ENCODE data around the gene SF3B3. TPM values are rescaled to one million over a fixed set of nuclear protein-coding genes. Genes with fewer than 3 reads are reported as not detected.

The SF3B3 gene
- total and polyA plus RNA-seq, 5 experiments from 2014 or later = 85.9 to 277 (median 120) TPM

DNA sequence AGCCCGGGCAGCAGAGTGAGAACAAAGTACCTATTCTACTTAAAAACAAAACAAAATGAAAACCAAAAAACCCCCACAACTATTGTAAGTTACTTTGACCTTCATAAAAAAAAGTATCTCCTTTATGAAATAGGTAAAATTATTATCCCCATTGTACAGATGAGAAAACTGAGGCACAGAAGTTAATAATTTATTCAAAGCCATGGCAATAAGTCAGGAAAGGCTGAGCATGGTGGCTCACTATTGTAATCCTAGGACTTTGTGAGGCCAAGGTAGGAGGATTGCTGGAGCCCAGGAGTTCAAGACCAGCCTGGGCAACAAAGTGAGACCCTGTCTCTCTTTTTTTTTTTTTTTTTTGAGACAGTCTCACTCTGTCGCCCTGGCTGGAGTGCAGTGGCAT is 38.7 kb upstream of the SF3B3 start:
- Mint-ChIP-seq H3K27ac (peak overlapping the region in 1 of 10 donors; percentile 86), H3K36me3 (peaks cover 0 to 53% (median 0%) of the 10 kb centered on the region in 3 donors), H3K27me3 (no peaks in the 10 kb centered on the region), H3K9me3 (no peaks in the 10 kb centered on the region), H3K4me1 (no peaks in the 10 kb centered on the region), H3K4me3 (no peak overlapping the region)
- no peak for DNase-seq
- no peak for ATAC-seq
- POLR2A ChIA-PET = interaction anchor here (0.6 to 0.7 kb wide), 2 partner anchors 31 to 43 kb away, joined by 3 read pairs; no protein-coding TSS in a partner anchor

DNA sequence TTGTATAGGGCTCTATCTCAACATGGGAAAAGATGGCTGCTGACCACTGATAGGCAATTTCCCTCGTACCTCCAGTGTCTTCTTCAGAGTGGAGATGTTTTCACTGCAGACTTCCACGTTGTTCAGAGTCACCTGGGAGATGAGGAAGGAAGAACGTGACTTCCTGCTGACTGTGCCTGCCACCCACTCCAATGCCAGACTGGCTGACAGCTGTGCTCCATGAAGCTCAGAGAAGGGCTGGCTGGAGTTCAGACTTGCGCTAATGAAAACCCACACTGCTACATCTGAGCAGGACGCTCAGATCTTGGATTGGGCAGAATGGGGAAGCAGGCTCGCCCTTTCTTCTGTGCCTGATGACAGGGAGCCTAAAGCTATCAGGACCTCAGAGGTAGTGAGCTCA is 33.4 kb upstream of the SF3B3 start:
- Mint-ChIP-seq H3K4me3 (no peak overlapping the region), H3K36me3 (peaks cover 11 to 69% (median 14%) of the 10 kb centered on the region in 3 donors), H3K9me3 (no peaks in the 10 kb centered on the region), H3K27me3 (no peaks in the 10 kb centered on the region), H3K4me1 (peaks cover 0 to 4% (median 0%) of the 10 kb centered on the region in 4 donors), H3K27ac (peak overlapping the region in 1 of 10 donors; percentile 21)
- POLR2A ChIA-PET = no interaction called here
- ATAC-seq (no peak), DNase-seq (no peak)

DNA sequence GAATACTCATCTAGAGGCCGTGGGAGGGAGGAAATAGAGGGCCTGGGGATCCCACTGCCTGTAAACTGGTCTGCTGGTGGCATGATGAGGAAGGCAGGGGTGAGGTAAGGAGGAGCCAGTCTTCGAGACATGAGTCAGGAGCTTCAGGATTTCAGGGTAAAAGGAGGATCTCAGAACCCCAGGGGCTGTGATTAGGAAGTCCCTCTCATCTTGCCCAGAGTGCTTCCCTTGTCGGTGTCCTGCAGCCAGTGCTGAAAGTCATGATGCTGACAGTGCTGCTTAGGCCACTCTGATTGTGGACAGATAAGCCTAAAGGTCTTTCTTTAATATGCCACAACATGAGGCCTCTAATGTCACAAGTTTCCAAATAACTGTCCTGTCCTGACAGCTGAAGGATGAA is 29.8 kb upstream of the SF3B3 start:
- Mint-ChIP-seq H3K27ac (peak overlapping the region in 2 of 10 donors; percentile 48 to 83), H3K36me3 (peaks cover 11 to 86% (median 22%) of the 10 kb centered on the region in 3 donors), H3K27me3 (no peaks in the 10 kb centered on the region), H3K4me1 (peaks cover 0 to 4% (median 0%) of the 10 kb centered on the region in 4 donors), H3K9me3 (no peaks in the 10 kb centered on the region), H3K4me3 (no peak overlapping the region)
- no peak for ATAC-seq
- DNase-seq = no peak
- POLR2A ChIA-PET = no interaction called here

DNA sequence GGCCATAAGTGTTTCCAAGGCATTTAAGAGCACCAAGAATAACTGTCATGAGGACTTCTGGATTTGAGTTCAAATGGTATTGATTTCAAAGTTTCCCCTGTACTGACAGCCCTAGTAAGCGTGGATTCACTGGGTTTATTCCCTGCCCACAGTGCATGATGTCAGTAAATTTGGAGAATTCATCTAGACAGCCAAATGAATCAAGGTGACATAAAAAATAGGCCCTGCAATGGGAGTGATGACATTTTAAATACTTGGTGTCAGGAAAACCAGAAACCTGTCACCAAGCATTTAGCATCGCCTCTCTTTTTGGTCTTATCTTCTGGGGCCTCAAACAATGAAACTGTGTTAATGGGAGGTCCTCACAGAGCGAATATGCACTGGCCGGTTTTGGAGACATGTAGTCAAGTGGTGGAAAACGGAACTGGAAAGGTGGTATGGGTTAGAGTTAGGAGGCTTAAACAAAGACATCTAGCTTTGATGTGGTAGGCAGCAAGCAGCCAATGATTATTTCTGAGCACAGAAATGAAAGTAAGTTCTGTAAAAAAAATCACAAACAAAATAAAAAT is 29.3 kb upstream of the SF3B3 start:
- POLR2A ChIA-PET = no interaction called here
- no peak for DNase-seq
- ATAC-seq = no peak
- peaks cover 0 to 4% (median 0%) of the 10 kb centered on the region in 4 donors for H3K4me1 Mint-ChIP-seq
- H3K4me3 Mint-ChIP-seq = no peak overlapping the region
- peak overlapping the region in 1 of 10 donors; percentile 13 for H3K27ac Mint-ChIP-seq
- H3K36me3 Mint-ChIP-seq = peaks cover 11 to 87% (median 22%) of the 10 kb centered on the region in 3 donors
- H3K27me3 Mint-ChIP-seq = no peaks in the 10 kb centered on the region
- H3K9me3 Mint-ChIP-seq = no peaks in the 10 kb centered on the region

DNA sequence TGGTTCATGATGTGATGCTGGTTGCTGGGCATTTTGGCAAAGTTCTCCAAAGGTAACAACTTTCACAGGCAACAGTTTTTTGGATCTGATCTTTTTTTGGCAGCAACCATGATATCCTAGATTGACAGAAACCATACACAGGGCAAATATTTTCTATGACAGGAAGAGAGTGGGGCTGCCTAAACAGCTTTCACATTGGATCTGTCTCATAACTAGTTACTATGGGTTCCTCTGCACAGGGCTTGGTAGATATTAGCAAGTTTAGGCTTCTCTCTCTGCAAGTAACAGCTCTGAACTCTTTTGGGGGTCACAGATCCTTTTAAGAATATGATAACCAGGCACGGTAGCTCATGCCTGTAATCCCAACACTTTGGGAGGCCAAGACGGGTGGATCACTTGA is 28.8 kb upstream of the SF3B3 start:
- POLR2A ChIA-PET = no interaction called here
- ATAC-seq = no peak

DNA sequence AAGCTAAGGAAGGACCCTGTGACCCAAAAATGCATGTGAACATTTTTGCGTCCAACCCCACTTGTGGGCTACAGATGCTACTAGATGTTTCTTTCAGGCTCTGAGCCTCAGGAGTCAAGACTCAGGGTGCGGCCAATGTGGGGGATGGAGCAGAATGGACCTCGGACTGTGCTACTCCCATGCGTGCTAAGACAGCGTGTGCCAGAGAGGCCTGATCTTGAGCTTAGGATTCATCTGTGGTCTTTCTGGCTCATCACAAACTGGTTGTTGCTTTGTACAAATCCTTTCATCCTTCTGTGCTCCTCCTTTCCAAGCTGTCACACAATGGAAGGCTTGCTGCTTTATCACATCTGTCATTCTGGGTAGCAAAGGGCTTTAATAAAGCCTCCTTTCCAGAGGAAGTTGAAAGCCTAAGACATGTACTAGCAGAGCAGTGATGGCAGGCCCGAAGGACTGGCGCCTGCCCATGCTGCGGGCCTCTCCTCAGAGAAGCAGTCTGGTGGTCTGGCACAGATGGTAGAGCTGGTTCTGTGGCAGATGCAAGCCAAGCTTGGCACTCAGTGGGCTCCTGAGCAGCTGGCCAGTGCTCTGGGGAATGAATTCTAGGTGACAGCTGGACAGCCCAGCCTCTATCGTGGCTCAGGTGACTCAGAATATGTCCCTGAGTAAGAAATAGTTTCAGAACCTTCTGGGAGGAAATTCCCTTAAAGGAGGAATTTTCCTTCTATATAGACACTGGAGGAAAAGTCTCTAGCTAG is 28.0 kb upstream of the SF3B3 start:
- Mint-ChIP-seq H3K36me3 (peaks cover 11 to 81% (median 22%) of the 10 kb centered on the region in 3 donors), H3K27me3 (no peaks in the 10 kb centered on the region), H3K4me3 (no peak overlapping the region), H3K27ac (peak overlapping the region in 2 of 10 donors; percentile 22 to 24), H3K4me1 (peaks cover 0 to 4% (median 0%) of the 10 kb centered on the region in 4 donors), H3K9me3 (no peaks in the 10 kb centered on the region)
- no peak for ATAC-seq
- DNase-seq = no peak
- POLR2A ChIA-PET = no interaction called here

More for the DNA sequence above, 28.8 kb upstream of the SF3B3 start:
- H3K36me3 Mint-ChIP-seq = peaks cover 11 to 84% (median 22%) of the 10 kb centered on the region in 3 donors
- peaks cover 0 to 4% (median 0%) of the 10 kb centered on the region in 4 donors for H3K4me1 Mint-ChIP-seq
- H3K27me3 Mint-ChIP-seq = no peaks in the 10 kb centered on the region
- H3K27ac Mint-ChIP-seq = peak overlapping the region in 1 of 10 donors; percentile 58
- H3K9me3 Mint-ChIP-seq = no peaks in the 10 kb centered on the region
- DNase-seq = no peak
- no peak overlapping the region for H3K4me3 Mint-ChIP-seq

DNA sequence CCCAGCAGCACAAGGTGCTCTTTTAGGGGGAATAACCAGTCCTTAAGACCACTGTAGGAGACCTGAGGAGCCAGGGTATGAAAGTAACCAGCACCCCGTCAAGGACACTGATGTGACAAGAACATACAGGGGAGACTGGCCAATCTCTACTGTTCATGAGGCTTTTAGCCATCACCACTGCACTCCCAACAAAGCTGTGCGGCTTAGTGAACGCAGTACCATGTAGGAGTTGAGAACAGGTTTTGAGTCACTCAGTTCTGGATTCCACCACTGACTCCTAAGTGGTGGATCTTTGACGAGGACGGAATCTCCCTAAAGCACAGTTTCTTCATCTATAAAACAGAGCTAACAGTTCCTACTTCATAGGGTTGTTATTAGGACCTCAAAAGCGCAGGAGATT is 27.1 kb upstream of the SF3B3 start:
- Mint-ChIP-seq H3K27me3 (no peaks in the 10 kb centered on the region), H3K27ac (peak overlapping the region in 1 of 10 donors; percentile 44), H3K4me1 (peaks cover 0 to 4% (median 0%) of the 10 kb centered on the region in 4 donors), H3K9me3 (no peaks in the 10 kb centered on the region), H3K4me3 (no peak overlapping the region), H3K36me3 (peaks cover 11 to 82% (median 26%) of the 10 kb centered on the region in 3 donors)
- ATAC-seq = no peak
- POLR2A ChIA-PET = no interaction called here
- DNase-seq = no peak

DNA sequence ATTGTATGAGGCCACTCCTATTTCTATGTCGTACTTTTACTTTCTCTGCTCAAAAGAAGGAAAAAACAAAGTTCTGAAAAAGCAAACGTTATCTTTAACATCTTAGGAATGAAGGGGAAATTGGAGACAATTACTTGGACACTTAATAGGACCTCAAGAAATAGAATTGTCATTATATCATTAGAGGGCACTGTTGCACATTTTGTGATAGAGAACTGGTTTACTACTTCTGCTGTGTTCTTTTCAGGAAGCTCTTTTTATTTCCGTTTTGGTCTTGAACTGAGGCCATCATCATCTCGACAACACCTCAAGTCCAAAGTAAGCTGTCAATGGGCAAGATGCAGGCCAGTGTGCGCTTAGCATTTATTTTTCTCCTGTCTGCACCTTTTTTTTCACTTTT is 14.9 kb upstream of the SF3B3 start:
- H3K36me3 Mint-ChIP-seq = peaks cover 0 to 70% (median 11%) of the 10 kb centered on the region in 3 donors
- peak overlapping the region in 8 of 10 donors; percentile 33 to 84 (median 66) for H3K27ac Mint-ChIP-seq
- peak in 1 of 2 donors; percentile 44 for ATAC-seq
- peak in 2 of 10 donors; percentile 16 to 18 for DNase-seq
- H3K27me3 Mint-ChIP-seq = no peaks in the 10 kb centered on the region
- no peak overlapping the region for H3K4me3 Mint-ChIP-seq
- H3K4me1 Mint-ChIP-seq = peaks cover 6 to 10% (median 9%) of the 10 kb centered on the region in 4 donors
- H3K9me3 Mint-ChIP-seq = no peaks in the 10 kb centered on the region
- POLR2A ChIA-PET = interaction anchor here (1.0 kb wide), 1 partner anchor 15 kb away, joined by 5 read pairs; the partner anchor contains the start of genes COG4 and SF3B3

DNA sequence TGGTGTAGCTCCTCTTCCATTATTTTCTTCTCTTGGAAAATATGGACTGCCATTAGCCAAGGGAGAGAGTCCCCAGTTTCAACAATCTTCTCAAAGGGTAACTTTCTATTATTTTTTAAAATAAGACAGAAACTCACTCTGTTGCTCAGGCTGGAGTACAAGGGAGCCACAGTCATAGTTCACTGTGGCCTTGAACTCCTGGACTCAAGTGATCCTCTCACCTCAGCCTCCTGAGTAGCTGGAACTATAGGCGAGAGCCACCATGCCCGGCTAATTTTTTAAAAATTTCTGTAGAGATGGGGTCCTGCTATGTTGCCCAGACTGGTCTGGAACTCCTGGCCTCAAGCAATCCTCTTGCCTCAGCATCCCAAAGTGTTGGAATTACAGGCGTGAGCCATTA is 13.4 kb upstream of the SF3B3 start:
- Mint-ChIP-seq H3K9me3 (no peaks in the 10 kb centered on the region), H3K4me3 (no peak overlapping the region), H3K27me3 (no peaks in the 10 kb centered on the region), H3K36me3 (peaks cover 0 to 79% (median 9%) of the 10 kb centered on the region in 3 donors), H3K27ac (peak overlapping the region in 2 of 10 donors; percentile 62 to 63), H3K4me1 (peaks cover 6 to 10% (median 9%) of the 10 kb centered on the region in 4 donors)
- no peak for DNase-seq
- POLR2A ChIA-PET = interaction anchor here (0.5 kb wide), 1 partner anchor 113 kb away, joined by 3 read pairs; no protein-coding TSS in a partner anchor
- ATAC-seq = no peak

DNA sequence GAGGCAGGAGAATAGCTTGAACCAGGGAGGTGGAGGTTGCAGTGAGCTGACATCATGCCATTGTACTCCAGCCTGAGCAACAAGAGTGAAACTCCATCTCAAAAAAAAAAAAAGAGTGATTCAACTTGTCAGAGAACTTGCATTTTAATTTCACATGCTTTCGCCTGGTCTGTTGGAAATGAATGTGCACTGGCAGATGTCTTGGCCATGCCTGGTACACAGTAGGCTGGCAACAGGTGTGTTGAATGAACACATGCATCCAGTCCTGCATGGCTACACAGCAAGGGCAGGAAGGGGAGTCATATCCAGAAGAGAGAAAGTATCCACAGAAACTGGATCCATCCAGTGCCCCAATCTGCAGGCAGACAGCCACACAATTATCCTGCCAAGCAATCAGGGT is 11.8 kb upstream of the SF3B3 start:
- ATAC-seq (no peak), DNase-seq (no peak)
- H3K27me3 Mint-ChIP-seq = no peaks in the 10 kb centered on the region
- POLR2A ChIA-PET = interaction anchor here (0.7 kb wide), 1 partner anchor 104 kb away, joined by 3 read pairs; no protein-coding TSS in a partner anchor
- H3K27ac Mint-ChIP-seq = no peak overlapping the region
- no peaks in the 10 kb centered on the region for H3K9me3 Mint-ChIP-seq
- H3K4me3 Mint-ChIP-seq = no peak overlapping the region
- H3K36me3 Mint-ChIP-seq = peaks cover 0 to 84% (median 14%) of the 10 kb centered on the region in 3 donors
- peaks cover 6 to 10% (median 9%) of the 10 kb centered on the region in 4 donors for H3K4me1 Mint-ChIP-seq

DNA sequence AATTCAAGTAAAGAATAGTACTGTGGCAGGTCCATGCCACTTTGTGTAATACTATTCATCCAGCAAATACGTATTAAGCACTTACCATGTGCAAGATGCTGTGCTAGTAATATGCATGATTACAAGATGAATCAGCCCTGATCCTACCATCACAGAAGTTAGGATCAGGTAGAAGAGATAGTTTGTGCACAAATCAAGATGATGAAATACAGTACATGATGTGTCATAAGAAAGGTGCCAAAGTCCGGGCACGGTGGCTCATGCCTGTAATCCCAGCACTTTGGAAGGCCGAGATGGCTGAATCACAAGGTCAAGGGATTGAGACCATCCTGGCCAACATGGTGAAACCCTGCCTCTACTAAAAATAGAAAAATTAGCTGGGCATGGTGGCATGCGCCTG is 11.2 kb upstream of the SF3B3 start:
- Mint-ChIP-seq H3K4me1 (peaks cover 6 to 10% (median 9%) of the 10 kb centered on the region in 4 donors), H3K9me3 (no peaks in the 10 kb centered on the region), H3K36me3 (peaks cover 0 to 83% (median 14%) of the 10 kb centered on the region in 3 donors), H3K27me3 (no peaks in the 10 kb centered on the region), H3K27ac (no peak overlapping the region), H3K4me3 (no peak overlapping the region)
- POLR2A ChIA-PET = no interaction called here
- DNase-seq (no peak), ATAC-seq (no peak)

DNA sequence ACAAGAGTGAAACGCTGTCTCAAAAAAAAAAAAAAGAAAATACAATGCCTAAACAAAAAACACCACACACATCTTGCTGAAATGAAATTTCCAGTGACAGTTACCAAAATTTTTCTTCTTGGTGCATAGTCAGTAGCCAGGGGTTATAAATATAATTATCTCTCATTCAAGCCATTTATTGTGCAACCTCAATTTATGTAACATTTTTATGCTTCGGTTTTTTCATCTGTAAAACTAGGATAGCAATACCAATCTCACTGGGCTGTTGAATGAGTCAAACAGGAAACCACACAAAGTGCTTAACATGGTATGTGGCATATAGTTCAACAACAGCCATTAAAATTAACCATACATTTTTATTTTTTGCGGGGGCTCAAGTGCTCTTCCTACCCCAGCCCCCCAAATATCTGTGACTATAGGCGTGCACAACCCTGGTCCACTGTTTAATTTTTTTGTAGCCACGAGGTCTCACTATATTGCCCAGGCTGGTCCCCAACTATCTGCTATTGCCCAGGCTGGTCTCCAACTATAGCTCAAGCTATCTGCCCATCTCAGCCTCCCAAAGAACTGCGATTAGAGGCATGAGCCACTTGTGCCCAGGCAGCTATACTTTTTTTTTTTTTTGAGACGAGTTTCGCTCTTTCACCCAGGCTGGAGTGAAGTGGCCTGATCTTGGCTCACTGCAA is 2.9 kb upstream of the SF3B3 start:
- Mint-ChIP-seq H3K4me3 (peak overlapping the region in 7 of 10 donors; percentile 15 to 97 (median 70)), H3K9me3 (no peaks in the 10 kb centered on the region), H3K36me3 (peaks cover 6 to 31% (median 7%) of the 10 kb centered on the region in 3 donors), H3K27ac (peak overlapping the region in 6 of 10 donors; percentile 33 to 94 (median 70)), H3K4me1 (peaks cover 11 to 49% (median 39%) of the 10 kb centered on the region in 4 donors), H3K27me3 (no peaks in the 10 kb centered on the region)
- ATAC-seq = no peak
- POLR2A ChIA-PET = interaction anchor here (0.6 kb wide), 1 partner anchor 174 kb away, joined by 3 read pairs; the partner anchor contains the start of gene DDX19A
- DNase-seq = peak in 1 of 10 donors; percentile 10

Data from naive thymus-derived CD8-positive, alpha-beta T cell (primary cell).